Mesendoderm (in vitro differentiated cells): ENCODE measurements around the gene NKD1.

Experiments
- DNase-seq: peaks from one replicate; pipeline ENCODE4 v3.0.0; 2013
- H2AK5ac ChIP-seq: 2 replicates; pipeline ENCODE4 v1.6.1; 2013; ENCODE audit warnings: low read length, inconsistent platforms
- H2BK120ac ChIP-seq: 2 replicates; pipeline ENCODE4 v1.6.1; 2013; ENCODE audit warnings: low read depth, mild to moderate bottlenecking, low read length, moderate library complexity, mixed read lengths
- H2BK15ac ChIP-seq: replicated peaks from 2 replicates; pipeline ENCODE4 v1.6.1; 2013; ENCODE audit warnings: low read depth, mild to moderate bottlenecking, moderate library complexity
- H2BK5ac ChIP-seq: 2 replicates; pipeline ENCODE4 v1.6.1; 2013; ENCODE audit warnings: low read length, inconsistent platforms
- H3K18ac ChIP-seq: 2 replicates; pipeline ENCODE4 v1.6.1; 2013; ENCODE audit warnings: mild to moderate bottlenecking, low read length, mixed read lengths
- H3K23ac ChIP-seq: one replicate; pipeline ENCODE4 v1.6.1; 2013; ENCODE audit warnings: low read length
- H3K27ac ChIP-seq: 2 replicates; pipeline ENCODE4 v1.5.1; 2013; ENCODE audit warnings: low read depth, mild to moderate bottlenecking, inconsistent platforms, low read length, moderate library complexity
- H3K27me3 ChIP-seq: 2 replicates; pipeline ENCODE4 v1.6.1; 2013; ENCODE audit warnings: low read length, control low read depth, mild to moderate bottlenecking, inconsistent platforms; ENCODE audit not compliant: insufficient read depth, poor library complexity
- H3K36me3 ChIP-seq: 2 replicates; pipeline ENCODE4 v1.6.1; 2013; ENCODE audit warnings: low read length, inconsistent platforms; ENCODE audit not compliant: control insufficient read depth, insufficient read depth
- H3K4ac ChIP-seq: one replicate; pipeline ENCODE4 v1.6.1; 2013; ENCODE audit warnings: low read depth, mild to moderate bottlenecking, low read length, moderate library complexity
- H3K4me1 ChIP-seq: 2 replicates; pipeline ENCODE4 v1.6.1; 2013; ENCODE audit warnings: low read depth, low read length, inconsistent platforms; ENCODE audit not compliant: control insufficient read depth
- H3K4me2 ChIP-seq: 2 replicates; pipeline ENCODE4 v1.6.1; 2013; ENCODE audit warnings: low read length
- H3K4me3 ChIP-seq: 2 replicates; pipeline ENCODE4 v1.5.1; 2013; ENCODE audit warnings: mild to moderate bottlenecking, low read length
- H3K56ac ChIP-seq: one replicate; pipeline ENCODE4 v1.6.1; 2013; ENCODE audit warnings: low read length
- H3K79me1 ChIP-seq: 2 replicates; pipeline ENCODE4 v1.6.1; 2013; ENCODE audit warnings: low read length, inconsistent platforms
- H3K79me2 ChIP-seq: 2 replicates; pipeline ENCODE4 v1.6.1; 2013; ENCODE audit warnings: mild to moderate bottlenecking, low read length; ENCODE audit not compliant: control insufficient read depth, insufficient read depth
- H3K9ac ChIP-seq: 2 replicates; pipeline ENCODE4 v1.6.1; 2013; ENCODE audit warnings: low read length, inconsistent platforms
- H4K5ac ChIP-seq: one replicate; pipeline ENCODE4 v1.6.1; 2013; ENCODE audit warnings: low read length
- H4K8ac ChIP-seq: one replicate; pipeline ENCODE4 v1.6.1; 2013; ENCODE audit warnings: low read depth, mild to moderate bottlenecking, control low read depth, low read length, moderate library complexity
- WGBS: extraction: QIAGEN DNeasy Blood & Tissue Kit; methylation state at CpG from one replicate; pipeline ENCODE4 v1.1.7; 2013; ENCODE audit warnings: low lambda C conversion rate, missing lambda C conversion rate; ENCODE audit not compliant: insufficient coverage; ENCODE audit errors: extremely low coverage; 5-methylcytosine and 5-hydroxymethylcytosine counted together

The NKD1 gene

DNA sequence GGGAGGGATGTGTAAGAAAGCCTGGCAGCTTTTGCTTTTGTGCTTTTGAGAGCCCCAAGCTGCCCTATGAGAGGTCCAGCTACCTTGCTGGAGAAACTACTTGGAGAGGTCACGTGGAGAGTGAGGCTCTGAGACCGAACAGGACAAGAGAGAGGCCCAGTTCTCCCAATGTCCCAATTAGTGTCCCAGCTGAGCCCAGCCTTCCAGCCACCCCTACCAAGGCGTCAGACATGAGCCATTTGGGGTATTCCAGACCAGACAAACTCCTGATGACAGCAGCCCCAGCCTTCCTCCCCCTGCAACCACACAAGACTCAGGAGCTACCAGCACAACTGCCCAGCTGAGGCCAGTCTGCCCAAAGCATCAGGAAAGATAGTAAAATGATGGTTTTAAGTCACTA is 35.0 kb downstream of the NKD1 start:
- Histone ChIP-seq H3K4me2 (no peak overlapping the region), H3K79me2 (peaks cover 6% of the 10 kb centered on the region), H3K23ac (no peak overlapping the region), H4K5ac (no peak overlapping the region), H3K4ac (no peak overlapping the region), H4K8ac (no peak overlapping the region), H3K27ac (no peak overlapping the region), H2AK5ac (no peak overlapping the region), H2BK5ac (no peak overlapping the region), H3K4me1 (peaks cover 2% of the 10 kb centered on the region), H2BK15ac (no peak overlapping the region), H2BK120ac (no peak overlapping the region), H3K9ac (no peak overlapping the region), H3K4me3 (no peak overlapping the region), H3K36me3 (no peaks in the 10 kb centered on the region), H3K27me3 (no peaks in the 10 kb centered on the region), H3K79me1 (peaks cover 17% of the 10 kb centered on the region), H3K18ac (no peak overlapping the region), H3K56ac (no peak overlapping the region)
- DNase-seq, result peak; percentile 81
- no CpG with 5 or more reads among the region's 3 CpGs for WGBS

DNA sequence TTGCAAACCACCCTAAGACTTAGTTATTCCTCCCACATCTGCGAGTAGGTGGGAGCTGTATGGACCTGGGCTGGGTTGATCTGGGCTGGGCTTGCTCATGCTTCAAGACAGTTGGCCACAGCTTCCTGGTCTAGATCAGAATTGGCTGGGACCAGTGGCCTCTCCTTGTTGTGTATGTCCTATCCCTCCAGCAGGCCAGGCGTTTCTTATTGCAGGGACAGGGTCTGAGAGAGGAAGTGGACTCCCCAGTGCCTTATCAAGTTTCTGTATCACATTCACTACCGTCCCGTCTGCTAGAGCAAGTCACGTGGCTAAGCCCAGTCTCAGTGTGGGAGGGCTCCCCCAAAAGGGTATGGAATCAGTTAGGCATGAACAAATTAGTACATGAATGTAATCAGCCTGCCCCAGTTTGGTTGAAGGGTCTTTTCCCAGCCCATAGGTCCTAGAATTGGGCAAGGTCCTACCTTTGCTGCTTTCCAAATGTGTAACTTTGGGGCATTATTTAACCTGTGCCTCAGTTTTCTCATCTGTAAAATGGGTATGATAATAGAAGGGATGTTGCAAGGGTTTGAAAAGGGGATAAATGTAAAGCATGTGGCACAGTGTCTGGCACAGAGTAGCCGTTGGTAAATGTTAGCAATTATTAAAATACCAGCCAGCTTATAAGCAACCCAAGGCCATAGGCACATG is 36.0 kb downstream of the NKD1 start:
- H3K4ac ChIP-seq, result no peak overlapping the region
- DNase-seq, result peak; percentile 59
- H3K4me3 ChIP-seq, result no peak overlapping the region
- no peak overlapping the region for H3K27ac ChIP-seq
- H2BK5ac ChIP-seq, result no peak overlapping the region
- peaks cover 6% of the 10 kb centered on the region for H3K79me2 ChIP-seq
- H4K8ac ChIP-seq, result no peak overlapping the region
- no CpG with 5 or more reads among the region's 6 CpGs for WGBS
- peaks cover 17% of the 10 kb centered on the region for H3K79me1 ChIP-seq
- no peak overlapping the region for H3K9ac ChIP-seq
- no peak overlapping the region for H3K56ac ChIP-seq
- no peak overlapping the region for H2BK120ac ChIP-seq
- H3K18ac ChIP-seq, result no peak overlapping the region
- H4K5ac ChIP-seq, result no peak overlapping the region
- no peaks in the 10 kb centered on the region for H3K27me3 ChIP-seq
- no peak overlapping the region for H2BK15ac ChIP-seq
- peaks cover 2% of the 10 kb centered on the region for H3K4me1 ChIP-seq
- H3K23ac ChIP-seq, result no peak overlapping the region
- no peaks in the 10 kb centered on the region for H3K36me3 ChIP-seq
- H2AK5ac ChIP-seq, result no peak overlapping the region
- H3K4me2 ChIP-seq, result no peak overlapping the region

DNA sequence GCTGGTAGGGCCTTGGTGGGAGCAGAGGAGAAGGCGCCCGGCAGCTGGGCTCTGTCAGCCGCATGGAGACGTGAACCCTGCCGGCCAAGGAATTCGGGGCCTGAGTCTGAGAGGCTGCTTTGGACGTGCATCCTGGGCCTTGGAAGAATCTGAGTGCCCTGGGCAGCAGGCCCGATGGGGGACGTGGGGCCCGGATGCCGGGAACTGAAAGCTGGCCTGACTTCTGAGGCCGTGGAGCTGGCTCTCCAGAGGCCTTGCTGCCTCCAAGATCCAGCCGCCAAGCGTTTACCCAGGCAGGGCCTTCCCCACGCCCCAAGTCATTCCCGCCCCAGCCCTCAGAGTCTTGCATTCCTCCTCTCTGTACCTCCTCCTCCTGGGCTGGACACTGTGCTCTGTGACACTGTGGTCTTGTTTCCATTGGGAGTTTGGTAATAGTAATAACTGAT is 37.2 kb downstream of the NKD1 start:
- DNase-seq, result no peak
- no peak overlapping the region for H3K56ac ChIP-seq
- H3K4me2 ChIP-seq, result no peak overlapping the region
- H3K27ac ChIP-seq, result no peak overlapping the region
- H3K9ac ChIP-seq, result no peak overlapping the region
- no peaks in the 10 kb centered on the region for H3K36me3 ChIP-seq
- H3K79me1 ChIP-seq, result peaks cover 18% of the 10 kb centered on the region
- no peak overlapping the region for H4K5ac ChIP-seq
- H3K18ac ChIP-seq, result no peak overlapping the region
- H3K4ac ChIP-seq, result no peak overlapping the region
- H3K4me3 ChIP-seq, result no peak overlapping the region
- no peak overlapping the region for H2BK120ac ChIP-seq
- no peak overlapping the region for H3K23ac ChIP-seq
- no peaks in the 10 kb centered on the region for H3K27me3 ChIP-seq
- H4K8ac ChIP-seq, result no peak overlapping the region
- H3K79me2 ChIP-seq, result peaks cover 6% of the 10 kb centered on the region
- H2BK15ac ChIP-seq, result no peak overlapping the region
- no CpG with 5 or more reads among the region's 16 CpGs for WGBS
- no peak overlapping the region for H2AK5ac ChIP-seq
- no peak overlapping the region for H2BK5ac ChIP-seq
- H3K4me1 ChIP-seq, result peaks cover 2% of the 10 kb centered on the region

DNA sequence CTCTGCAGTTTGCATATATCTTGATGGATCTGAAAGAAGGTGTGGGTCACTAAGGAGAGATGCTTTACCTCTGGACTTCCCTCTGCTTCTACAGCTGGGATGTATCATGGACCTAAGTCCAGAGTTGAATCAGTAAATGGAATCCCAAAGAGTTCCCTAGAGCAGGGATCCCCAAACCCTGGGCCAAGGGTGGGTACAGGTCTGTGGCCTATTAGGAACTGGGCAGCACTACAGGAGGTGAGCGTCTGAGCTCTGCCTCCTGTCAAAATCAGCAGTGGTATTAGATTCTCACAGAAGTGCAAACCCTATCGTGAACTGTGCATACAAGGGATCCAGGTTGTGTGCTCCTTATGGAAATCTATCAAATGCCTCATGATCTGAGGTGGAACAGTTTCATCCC is 39.3 kb downstream of the NKD1 start:
- H3K56ac ChIP-seq, result no peak overlapping the region
- H4K5ac ChIP-seq, result no peak overlapping the region
- no peak for DNase-seq
- no peak overlapping the region for H4K8ac ChIP-seq
- no peak overlapping the region for H2BK15ac ChIP-seq
- H2BK5ac ChIP-seq, result no peak overlapping the region
- H3K4me1 ChIP-seq, result no peaks in the 10 kb centered on the region
- WGBS, result no CpG with 5 or more reads among the region's 2 CpGs
- H3K36me3 ChIP-seq, result no peaks in the 10 kb centered on the region
- no peak overlapping the region for H2AK5ac ChIP-seq
- H3K27me3 ChIP-seq, result no peaks in the 10 kb centered on the region
- H3K27ac ChIP-seq, result no peak overlapping the region
- H3K4me3 ChIP-seq, result no peak overlapping the region
- H3K23ac ChIP-seq, result no peak overlapping the region
- no peaks in the 10 kb centered on the region for H3K79me2 ChIP-seq
- peaks cover 13% of the 10 kb centered on the region for H3K79me1 ChIP-seq
- H2BK120ac ChIP-seq, result no peak overlapping the region
- no peak overlapping the region for H3K9ac ChIP-seq
- H3K4ac ChIP-seq, result no peak overlapping the region
- H3K4me2 ChIP-seq, result no peak overlapping the region
- no peak overlapping the region for H3K18ac ChIP-seq

DNA sequence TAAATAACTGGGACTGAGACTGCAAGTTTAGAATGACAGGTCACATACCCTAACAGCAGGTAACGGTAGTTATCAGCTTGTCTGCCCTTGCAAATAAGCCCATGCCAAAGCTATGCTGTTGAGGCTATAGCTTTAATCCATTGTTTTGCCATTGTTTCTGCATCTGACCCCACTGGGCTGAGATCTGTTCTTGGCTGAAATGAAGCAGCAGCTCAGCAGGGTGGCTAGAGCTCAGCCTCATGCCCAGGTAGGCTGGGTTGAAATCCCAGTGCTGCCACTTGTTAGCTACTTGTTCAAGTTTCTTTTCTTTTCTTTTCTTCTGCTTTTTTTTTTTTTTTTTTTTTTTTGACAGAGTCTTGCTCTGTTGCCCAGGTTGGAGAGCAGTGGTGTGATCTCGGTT is 40.1 kb downstream of the NKD1 start:
- Histone ChIP-seq H3K56ac (no peak overlapping the region), H3K36me3 (no peaks in the 10 kb centered on the region), H2BK5ac (no peak overlapping the region), H3K18ac (no peak overlapping the region), H4K5ac (no peak overlapping the region), H2BK120ac (no peak overlapping the region), H4K8ac (no peak overlapping the region), H3K4me2 (no peak overlapping the region), H3K27me3 (no peaks in the 10 kb centered on the region), H3K79me1 (peaks cover 13% of the 10 kb centered on the region), H3K23ac (no peak overlapping the region), H3K4me1 (no peaks in the 10 kb centered on the region), H2BK15ac (no peak overlapping the region), H3K9ac (no peak overlapping the region), H2AK5ac (no peak overlapping the region), H3K4me3 (no peak overlapping the region), H3K27ac (no peak overlapping the region), H3K4ac (no peak overlapping the region), H3K79me2 (no peaks in the 10 kb centered on the region)
- DNase-seq, result peak; percentile 76
- no CpG with 5 or more reads among the region's 2 CpGs for WGBS

DNA sequence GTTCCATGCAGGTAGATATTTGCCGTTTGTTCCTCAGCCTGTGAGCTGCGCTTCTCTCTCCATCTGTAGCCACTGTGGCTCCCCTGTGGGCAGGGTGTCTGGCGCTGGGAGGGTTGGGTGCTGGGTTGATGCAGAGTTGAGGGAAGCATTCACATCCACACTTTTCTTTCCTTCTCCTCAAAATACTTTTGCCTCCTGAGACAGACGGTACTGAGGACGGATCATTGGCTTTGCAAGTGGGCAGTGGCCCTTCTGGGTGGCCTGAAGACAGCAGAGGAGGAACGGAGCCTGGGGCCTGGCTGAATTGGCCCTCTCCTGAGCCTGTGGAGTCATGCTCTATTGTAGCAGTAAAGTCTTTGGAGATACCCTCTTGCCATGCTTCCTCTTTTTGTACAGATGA is 43.0 kb downstream of the NKD1 start:
- H2BK15ac ChIP-seq, result no peak overlapping the region
- H3K27ac ChIP-seq, result no peak overlapping the region
- WGBS, result no CpG with 5 or more reads among the region's 6 CpGs

More for the DNA sequence above, 43.0 kb downstream of the NKD1 start:
- no peaks in the 10 kb centered on the region for H3K79me2 ChIP-seq
- no peaks in the 10 kb centered on the region for H3K27me3 ChIP-seq
- no peak overlapping the region for H3K56ac ChIP-seq
- no peak overlapping the region for H3K4ac ChIP-seq
- no peak overlapping the region for H3K9ac ChIP-seq
- no peak overlapping the region for H3K4me2 ChIP-seq
- no peak overlapping the region for H3K23ac ChIP-seq
- H3K4me3 ChIP-seq, result no peak overlapping the region
- no peaks in the 10 kb centered on the region for H3K36me3 ChIP-seq
- H2AK5ac ChIP-seq, result no peak overlapping the region
- no peak overlapping the region for H3K18ac ChIP-seq
- H2BK5ac ChIP-seq, result no peak overlapping the region
- H2BK120ac ChIP-seq, result no peak overlapping the region
- H3K4me1 ChIP-seq, result peaks cover 3% of the 10 kb centered on the region
- H3K79me1 ChIP-seq, result peaks cover 8% of the 10 kb centered on the region
- no peak for DNase-seq
- H4K8ac ChIP-seq, result no peak overlapping the region
- H4K5ac ChIP-seq, result no peak overlapping the region
